Transverse colon (tissue), 4 donors: ENCODE results near the gene SLC19A1. TPM values are rescaled to one million over a fixed set of nuclear protein-coding genes. Genes with fewer than 3 reads are reported as not detected.

Source experiments
- DNase-seq: peaks from one replicate; pipeline ENCODE4 v3.0.0-alpha.2; 2019
- H3K27ac ChIP-seq, 4 donors: fragments of 200-600 bp; sonication (generic); 2 replicates each; pipeline ENCODE4 v1.5.1; 2016 to 2018; ENCODE audit warnings: inconsistent platforms in 4 of 4
- H3K27me3 ChIP-seq: fragments of 200-600 bp; sonication (generic); 2 replicates; pipeline ENCODE4 v1.5.1; 2017; ENCODE audit warnings: inconsistent platforms
- H3K36me3 ChIP-seq, 4 donors: fragments of 200-600 bp; sonication (generic); 2 replicates each; pipeline ENCODE4 v1.5.1; 2017 to 2019; ENCODE audit warnings: inconsistent platforms in 4 of 4
- H3K4me1 ChIP-seq, 4 donors: fragments of 200-600 bp; sonication (generic); 2 replicates each; pipeline ENCODE4 v1.5.1; 2017 to 2020; ENCODE audit warnings: inconsistent platforms in 4 of 4
- H3K4me3 ChIP-seq, 4 donors: fragments of 200-600 bp; sonication (generic); 1 replicate in 1 of 4; 2 replicates in 3 of 4; pipeline versions ENCODE4 v1.5.1 to v1.6.1; 2017 to 2019; ENCODE audit warnings: inconsistent platforms in 4 of 4
- H3K9me3 ChIP-seq, 2 donors: fragments of 200-600 bp; sonication (generic); 2 replicates each; pipeline ENCODE4 v1.5.1; 2017 to 2019; ENCODE audit warnings: inconsistent platforms in 2 of 2
- EP300 ChIP-seq: sonication (generic); formaldehyde crosslinking; IDR thresholded peaks from one replicate; pipeline ENCODE4 v1.6.1; 2017; ENCODE audit warnings: antibody characterized with exemption, low read depth
- POLR2A ChIP-seq: fragments of 450-650 bp; IDR thresholded peaks from one replicate; pipeline ENCODE4 v1.6.1; 2016; ENCODE audit warnings: antibody characterized with exemption, mild to moderate bottlenecking, moderate library complexity
- POLR2AphosphoS5 ChIP-seq, 3 donors: sonication (generic); formaldehyde crosslinking; IDR thresholded peaks; one replicate each; pipeline ENCODE4 v1.6.1; 2016; ENCODE audit warnings: antibody characterized with exemption in 3 of 3
- WGBS, 2 donors: methylation state at CpG; one replicate each; pipeline ENCODE4 v1.1.5; 2018; ENCODE audit warnings: low coverage in 1 of 2; 5-methylcytosine and 5-hydroxymethylcytosine counted together
- in situ Hi-C, 4 donors: fragments of 200-750 bp; cut with MboI; loops; one replicate each; pipeline versions ENCODE4 v1.15.0 to v1.15.1; 2017; ENCODE audit warnings: low sequenced_read_pairs in 3 of 4, low pct_ligation_motif_present in 1 of 4, low pct_unique_long_range_greater_than_20kb in 1 of 4
- intact Hi-C: fragments of 100-400 bp; cut with DNase I; formaldehyde crosslinking; loops from one replicate; pipeline ENCODE4 v1.15.1; 2023; ENCODE audit warnings: low total_unique reads
- total RNA-seq, 4 donors: library from RNA; depleted of rRNA; stranded (reverse); fragments of >200 nt; gene quantifications; one replicate each; pipeline ENCODE4 v1.1.0, GENCODE V29; 2016
- TF ChIP-seq, protein P1 (sequence below), 5 experiments: fragments of 200-600 bp in 3 of 5; fragments of 450-650 bp in 2 of 5; sonication (generic) in 3 of 5; IDR thresholded peaks; 1 replicate in 2 of 5; 2 replicates in 3 of 5; pipeline ENCODE4 v1.5.1; 2016 to 2017; ENCODE audit warnings: antibody characterized with exemption in 5 of 5, inconsistent platforms in 3 of 5, mild to moderate bottlenecking in 2 of 5, moderate library complexity in 1 of 5

SLC19A1 gene
- total RNA-seq, 4 donors from 2014 or later: 8.3 to 24.1 (median 17.3) TPM

DNA sequence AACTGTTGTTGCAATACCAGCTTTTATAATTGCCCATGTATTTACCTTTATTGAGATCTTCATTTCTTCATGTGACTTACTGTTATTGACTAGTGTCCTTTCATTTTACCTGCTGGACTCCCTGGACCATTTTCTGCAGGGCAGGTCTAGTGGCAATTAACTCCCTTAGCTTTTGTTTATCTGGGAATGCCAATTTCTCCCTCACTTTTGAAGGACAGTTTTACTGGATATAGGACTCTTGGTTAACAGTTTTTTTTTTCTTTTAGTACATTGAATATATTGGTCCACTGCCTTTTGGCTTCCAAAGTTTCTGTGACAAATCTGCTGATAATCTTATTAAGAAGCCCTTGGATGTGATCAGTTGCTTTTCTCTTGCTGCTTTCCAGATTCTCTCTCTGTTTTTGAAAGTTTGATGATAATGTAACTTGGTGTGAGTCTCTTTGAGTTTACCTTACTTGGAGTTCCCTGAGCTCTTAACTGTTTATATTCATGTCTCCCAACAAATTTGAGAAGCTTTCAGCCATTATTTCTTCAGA, 80.4 kb downstream of the SLC19A1 start:
- Histone ChIP-seq H3K27ac (no peak overlapping the region), H3K4me1 (peaks cover 0 to 10% (median 3%) of the 10 kb centered on the region in 4 donors), H3K4me3 (no peak overlapping the region), H3K27me3 (no peaks in the 10 kb centered on the region), H3K9me3 (peaks cover 0 to 7% of the 10 kb centered on the region in 2 donors), H3K36me3 (no peaks in the 10 kb centered on the region)
- TF ChIP-seq POLR2A (no peak), POLR2AphosphoS5 (IDR thresholded peaks at IDR 0.05) (no peak), EP300 (no peak)
- TF ChIP-seq, protein P1, sequence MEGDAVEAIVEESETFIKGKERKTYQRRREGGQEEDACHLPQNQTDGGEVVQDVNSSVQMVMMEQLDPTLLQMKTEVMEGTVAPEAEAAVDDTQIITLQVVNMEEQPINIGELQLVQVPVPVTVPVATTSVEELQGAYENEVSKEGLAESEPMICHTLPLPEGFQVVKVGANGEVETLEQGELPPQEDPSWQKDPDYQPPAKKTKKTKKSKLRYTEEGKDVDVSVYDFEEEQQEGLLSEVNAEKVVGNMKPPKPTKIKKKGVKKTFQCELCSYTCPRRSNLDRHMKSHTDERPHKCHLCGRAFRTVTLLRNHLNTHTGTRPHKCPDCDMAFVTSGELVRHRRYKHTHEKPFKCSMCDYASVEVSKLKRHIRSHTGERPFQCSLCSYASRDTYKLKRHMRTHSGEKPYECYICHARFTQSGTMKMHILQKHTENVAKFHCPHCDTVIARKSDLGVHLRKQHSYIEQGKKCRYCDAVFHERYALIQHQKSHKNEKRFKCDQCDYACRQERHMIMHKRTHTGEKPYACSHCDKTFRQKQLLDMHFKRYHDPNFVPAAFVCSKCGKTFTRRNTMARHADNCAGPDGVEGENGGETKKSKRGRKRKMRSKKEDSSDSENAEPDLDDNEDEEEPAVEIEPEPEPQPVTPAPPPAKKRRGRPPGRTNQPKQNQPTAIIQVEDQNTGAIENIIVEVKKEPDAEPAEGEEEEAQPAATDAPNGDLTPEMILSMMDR (IDR thresholded peaks at IDR 0.05): no peak
- in situ Hi-C loops (loop anchor here in 2 of 4 donors (25.0 kb wide), 2 partner anchors 175 to 300 kb away; partner anchors contain the start of gene POFUT2 (in 1 of the 2)), intact Hi-C loops (no loop called here)
- DNase-seq: no peak

DNA sequence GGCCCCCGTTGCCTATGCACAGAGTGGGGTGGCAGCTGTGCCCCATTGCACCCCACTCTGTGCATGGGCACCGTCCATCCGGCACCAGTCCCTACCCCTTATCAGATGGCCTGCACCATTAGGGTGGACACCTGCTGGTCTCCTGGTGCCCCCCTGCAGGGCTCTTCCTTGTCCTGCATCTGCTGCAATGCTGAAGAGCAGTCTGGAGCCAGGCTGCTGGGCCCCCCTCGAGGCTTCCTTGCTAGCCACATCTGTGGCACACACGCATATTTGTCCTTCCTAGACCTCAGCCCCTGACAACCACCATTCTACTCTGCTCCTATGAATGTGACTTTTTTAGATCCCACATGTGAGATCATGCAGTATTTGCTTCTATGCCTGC, 80.9 kb downstream of the SLC19A1 start:
- Histone ChIP-seq H3K27me3 (no peaks in the 10 kb centered on the region), H3K36me3 (no peaks in the 10 kb centered on the region), H3K27ac (no peak overlapping the region), H3K4me3 (no peak overlapping the region), H3K9me3 (peaks cover 0 to 7% of the 10 kb centered on the region in 2 donors), H3K4me1 (peaks cover 0 to 10% (median 3%) of the 10 kb centered on the region in 4 donors)
- intact Hi-C loops (no loop called here), in situ Hi-C loops (loop anchor here in 2 of 4 donors (25.0 kb wide), 2 partner anchors 174 to 299 kb away; partner anchors contain the start of gene POFUT2 (in 1 of the 2))
- TF ChIP-seq, protein P1 (IDR thresholded peaks at IDR 0.05): no peak
- TF ChIP-seq POLR2AphosphoS5 (IDR thresholded peaks at IDR 0.05) (no peak), EP300 (no peak), POLR2A (no peak)
- 80 to 89% methylated on average over 2 to 5 of the region's 5 CpGs for WGBS, 2 donors
- DNase-seq: no peak

DNA sequence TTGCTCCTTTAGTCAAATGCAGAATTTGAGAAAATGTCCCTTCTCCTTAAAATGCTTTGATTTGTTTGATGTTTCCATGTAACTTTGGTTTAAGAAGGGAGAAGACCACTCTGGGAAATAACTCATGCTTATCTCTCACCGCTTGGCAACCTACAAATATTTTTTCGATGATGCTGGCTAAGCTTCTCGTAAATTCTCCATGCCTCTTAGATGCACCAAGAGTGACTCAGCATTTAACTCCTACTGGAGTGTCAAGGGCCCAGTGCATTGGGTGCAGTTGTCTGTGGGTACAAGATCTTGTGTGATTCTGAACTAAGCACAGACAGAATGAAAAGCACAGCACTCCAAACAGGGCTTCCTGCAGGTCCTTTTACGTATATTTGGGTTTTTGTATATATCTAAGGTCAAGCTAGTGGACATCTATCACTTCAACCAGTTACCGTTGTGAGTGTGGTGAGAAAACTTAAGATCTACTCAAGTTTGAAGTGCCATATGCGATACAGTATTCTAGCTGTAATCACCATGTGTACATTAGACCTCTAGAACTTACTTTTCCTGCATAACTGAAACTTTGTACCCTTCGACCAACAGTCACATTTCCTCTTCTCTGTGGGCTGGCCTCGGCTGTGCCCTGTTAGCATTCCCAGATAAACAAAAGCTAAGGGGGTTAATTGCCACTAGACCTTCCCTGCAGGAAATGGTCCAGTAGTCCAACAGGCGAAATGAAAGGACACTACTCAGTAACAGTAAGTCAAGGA, 81.5 kb downstream of the SLC19A1 start:
- 52 to 72% methylated on average over 4 to 9 of the region's 9 CpGs for WGBS, 2 donors
- no peaks in the 10 kb centered on the region for H3K36me3 ChIP-seq
- no peak overlapping the region for H3K27ac ChIP-seq
- intact Hi-C loops: no loop called here
- no peak overlapping the region for H3K4me3 ChIP-seq
- no peak for TF ChIP-seq POLR2A
- TF ChIP-seq, protein P1 (IDR thresholded peaks at IDR 0.05): no peak
- no peak for TF ChIP-seq EP300
- no peak for TF ChIP-seq POLR2AphosphoS5 (IDR thresholded peaks at IDR 0.05)
- no peaks in the 10 kb centered on the region for H3K27me3 ChIP-seq
- no peak for DNase-seq
- H3K9me3 ChIP-seq: peaks cover 0 to 7% of the 10 kb centered on the region in 2 donors
- in situ Hi-C loops: loop anchor here in 2 of 4 donors (25.0 kb wide), 2 partner anchors 173 to 298 kb away; partner anchors contain the start of gene POFUT2 (in 1 of the 2)
- H3K4me1 ChIP-seq: peaks cover 0 to 11% (median 5%) of the 10 kb centered on the region in 4 donors

DNA sequence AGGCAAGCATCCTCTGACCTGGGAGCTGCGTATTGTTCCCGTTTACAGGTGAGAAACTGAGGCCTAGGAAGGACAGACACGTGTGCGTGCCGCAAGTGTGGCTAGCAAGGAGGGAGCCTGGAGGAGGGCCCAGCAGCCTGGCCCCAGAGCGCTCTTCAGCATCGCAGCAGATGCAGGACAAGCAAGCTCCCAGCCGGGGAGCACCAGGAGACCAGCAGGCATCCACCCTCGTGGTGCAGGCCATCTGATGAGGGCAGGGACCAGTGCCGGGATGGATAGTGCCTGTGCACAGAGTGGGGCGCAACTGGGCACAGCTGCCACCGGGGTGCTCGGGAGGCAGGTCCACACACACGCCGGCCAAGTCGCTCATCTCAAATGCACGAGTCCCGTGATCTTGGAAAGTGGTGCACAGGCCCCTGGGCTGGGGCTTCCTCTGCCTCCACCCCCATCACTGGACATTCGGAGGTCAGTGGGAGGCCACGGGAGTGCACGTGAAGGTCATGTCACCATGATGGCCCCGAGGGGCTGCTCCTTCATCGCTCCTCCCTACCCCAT, 82.2 kb downstream of the SLC19A1 start:
- no peak overlapping the region for H3K27ac ChIP-seq
- 85 to 96% methylated on average over 5 to 19 of the region's 23 CpGs for WGBS, 2 donors
- DNase-seq: no peak
- H3K36me3 ChIP-seq: no peaks in the 10 kb centered on the region
- peaks cover 0 to 16% (median 9%) of the 10 kb centered on the region in 4 donors for H3K4me1 ChIP-seq
- H3K27me3 ChIP-seq: no peaks in the 10 kb centered on the region
- TF ChIP-seq POLR2AphosphoS5 (IDR thresholded peaks at IDR 0.05) (no peak), POLR2A (no peak), EP300 (no peak)
- TF ChIP-seq, protein P1 (IDR thresholded peaks at IDR 0.05): no peak
- intact Hi-C loops (no loop called here), in situ Hi-C loops (loop anchor here in 2 of 4 donors (25.0 kb wide), 2 partner anchors 173 to 298 kb away; partner anchors contain the start of gene POFUT2 (in 1 of the 2))
- H3K9me3 ChIP-seq: peaks cover 0 to 7% of the 10 kb centered on the region in 2 donors
- no peak overlapping the region for H3K4me3 ChIP-seq
